Right forelimb (tissue), 1 donor: Measurements from ENCODE around the gene TEKT5.
A peak's percentile ranks its signal among the peaks of the same experiment; 100 is the strongest.

ENCODE experiments used
- DNase-seq: peaks from one replicate; pipeline ENCODE4 v3.0.0-alpha.2; 2018

The TEKT5 gene

DNA sequence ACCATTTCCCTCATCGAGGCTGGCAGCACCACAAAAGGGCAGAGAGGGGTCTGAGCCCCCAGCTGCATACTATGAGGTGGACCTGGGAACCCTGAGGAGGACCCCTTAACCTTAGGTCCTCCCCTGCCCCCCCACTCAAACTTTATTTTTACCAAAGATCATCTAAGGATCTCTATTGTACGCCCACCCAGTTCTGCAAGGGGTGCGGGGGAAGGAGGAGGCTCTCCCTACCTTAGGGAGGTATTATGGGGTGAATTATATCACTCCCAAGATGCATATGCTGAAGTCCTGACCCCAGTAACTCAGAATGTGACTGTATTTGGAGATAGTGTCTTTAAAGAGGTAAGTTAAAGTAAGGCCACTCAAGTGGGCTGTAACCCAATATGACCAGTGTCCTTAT is 87.6 kb downstream of the TEKT5 start:
- DNase-seq = no peak

DNA sequence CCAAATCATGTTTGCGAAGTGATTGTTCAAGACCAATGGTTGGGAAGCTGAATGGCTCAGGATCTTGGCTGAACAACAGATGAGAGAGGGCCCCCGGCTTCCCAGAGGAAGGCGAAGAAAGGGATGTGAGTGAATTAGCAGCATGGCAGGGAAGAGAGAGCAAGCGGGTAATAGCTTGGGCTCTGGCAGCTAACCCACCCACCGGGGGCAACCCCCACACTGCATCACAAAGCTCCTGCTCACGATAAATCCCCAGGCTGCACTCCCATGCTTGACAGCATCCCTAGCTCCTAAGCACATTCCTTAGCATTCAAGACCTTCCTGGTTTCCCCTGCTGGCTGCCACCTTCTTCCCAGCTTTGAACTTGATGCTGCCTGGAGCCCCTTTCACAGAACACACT is 88.1 kb downstream of the TEKT5 start:
- no peak for DNase-seq

DNA sequence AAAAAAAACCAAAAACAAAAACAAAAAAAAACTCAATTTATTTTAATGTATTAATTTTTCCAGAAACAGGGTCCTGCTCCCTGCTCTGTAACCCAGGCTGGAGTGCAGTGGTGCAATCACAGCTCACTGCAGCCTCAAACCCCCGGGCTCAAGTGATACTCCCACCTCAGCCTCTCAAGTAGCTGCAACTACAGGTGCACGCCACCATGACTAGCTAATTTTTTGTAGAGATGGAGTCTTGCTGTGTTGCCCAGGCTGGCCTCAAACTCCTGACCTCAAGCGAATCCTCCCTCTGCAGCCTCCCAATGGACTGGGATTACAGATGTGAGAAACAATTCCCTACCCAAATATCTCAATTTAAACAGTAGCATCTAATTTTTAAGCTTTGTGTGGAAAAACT is 89.1 kb downstream of the TEKT5 start:
- no peak for DNase-seq

DNA sequence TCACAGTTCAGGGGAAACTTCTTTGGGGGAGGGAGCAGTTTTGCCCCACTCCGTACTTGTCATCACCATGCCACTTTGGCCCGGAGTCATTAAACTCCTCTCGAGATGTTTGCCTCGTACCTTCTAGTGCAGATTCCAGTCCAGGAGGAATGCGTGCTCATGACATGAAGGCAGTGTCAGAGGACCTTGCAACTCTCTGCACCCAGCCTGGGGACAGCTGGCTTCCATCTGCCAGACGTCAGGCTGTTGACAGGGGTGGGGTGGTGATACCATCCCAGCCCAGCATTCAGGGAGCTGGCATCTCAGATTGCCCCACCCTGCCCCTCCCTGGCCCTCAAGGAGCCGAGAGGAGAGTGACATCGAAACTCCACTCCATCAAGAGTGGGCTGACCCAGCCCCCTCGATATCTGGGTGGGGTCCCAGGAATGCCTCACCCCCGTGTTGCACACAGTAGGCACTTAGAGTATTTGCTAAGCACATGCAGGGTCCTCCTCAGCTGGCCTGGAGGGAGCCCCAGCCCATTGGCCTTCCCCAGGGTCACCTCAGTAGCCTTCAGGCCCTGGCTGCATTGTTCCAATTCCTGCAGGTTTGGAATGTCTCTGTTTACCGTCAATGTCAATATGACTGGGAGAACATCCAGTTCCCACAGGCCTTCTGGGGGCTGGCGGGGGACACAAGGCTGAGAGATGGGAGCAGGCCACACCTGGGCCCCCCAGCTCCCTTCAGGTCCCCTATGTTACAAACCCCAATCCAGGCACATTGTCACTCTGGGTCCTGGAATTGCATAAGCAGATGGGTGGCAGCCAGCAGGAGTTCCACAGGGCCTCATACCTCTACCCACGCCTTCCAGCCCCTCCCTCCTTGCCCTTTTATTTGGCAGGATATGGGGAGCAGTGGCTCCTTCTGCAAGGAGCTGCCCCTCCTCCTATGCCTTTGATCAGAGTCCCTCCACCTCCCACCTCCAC is 93.0 kb downstream of the TEKT5 start:
- no peak for DNase-seq

DNA sequence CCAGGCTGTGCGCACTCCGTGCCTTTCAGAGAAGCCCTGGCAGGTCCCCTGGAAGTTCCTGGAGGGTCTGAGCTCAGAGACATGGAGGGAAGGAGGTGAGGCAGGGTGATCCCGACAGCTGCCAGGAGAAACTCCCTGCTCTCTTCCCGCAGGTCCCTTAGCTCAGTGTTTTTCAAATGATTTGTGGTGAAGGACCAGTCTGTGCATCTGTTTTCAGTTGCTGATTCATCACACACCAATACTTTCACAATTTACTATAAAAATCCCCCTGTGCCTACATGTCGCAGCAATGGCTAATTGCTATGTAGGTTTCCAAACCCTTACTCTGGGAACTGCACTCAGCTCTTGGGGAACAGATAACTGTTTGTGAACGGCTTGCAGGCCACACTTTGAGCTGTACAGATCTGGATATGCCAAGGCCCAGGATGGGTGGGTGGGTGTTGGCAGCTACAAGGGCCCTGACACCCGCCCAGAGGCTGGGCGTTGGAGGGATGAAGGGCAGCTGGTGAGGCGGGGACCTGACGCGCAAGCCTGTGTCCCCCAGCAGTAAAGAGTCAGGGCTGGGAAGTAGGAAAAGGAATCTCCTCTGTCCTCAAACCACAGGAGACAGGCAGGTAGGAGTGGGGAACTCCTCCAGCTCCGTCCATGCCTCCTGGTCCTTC is 93.8 kb downstream of the TEKT5 start:
- DNase-seq = no peak

DNA sequence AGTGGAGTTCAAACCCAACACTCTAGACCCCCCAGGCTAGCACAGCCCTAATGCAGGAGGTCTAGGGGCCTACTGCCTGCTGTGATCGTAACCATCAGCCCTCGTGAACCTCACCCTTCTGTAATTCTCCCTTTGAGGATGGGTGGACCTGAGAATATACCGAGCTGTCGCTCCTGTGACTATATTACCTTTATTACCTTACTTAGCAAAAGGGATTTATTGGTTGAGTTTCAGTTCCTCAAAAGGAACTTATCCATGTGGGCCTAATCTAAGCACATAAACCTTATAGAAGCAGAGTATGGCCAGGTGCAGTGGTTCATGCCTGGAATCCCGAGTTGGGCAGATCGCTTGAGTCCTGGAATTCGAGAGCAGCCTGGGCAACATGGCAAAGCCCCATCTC is 95.1 kb downstream of the TEKT5 start:
- DNase-seq = no peak

DNA sequence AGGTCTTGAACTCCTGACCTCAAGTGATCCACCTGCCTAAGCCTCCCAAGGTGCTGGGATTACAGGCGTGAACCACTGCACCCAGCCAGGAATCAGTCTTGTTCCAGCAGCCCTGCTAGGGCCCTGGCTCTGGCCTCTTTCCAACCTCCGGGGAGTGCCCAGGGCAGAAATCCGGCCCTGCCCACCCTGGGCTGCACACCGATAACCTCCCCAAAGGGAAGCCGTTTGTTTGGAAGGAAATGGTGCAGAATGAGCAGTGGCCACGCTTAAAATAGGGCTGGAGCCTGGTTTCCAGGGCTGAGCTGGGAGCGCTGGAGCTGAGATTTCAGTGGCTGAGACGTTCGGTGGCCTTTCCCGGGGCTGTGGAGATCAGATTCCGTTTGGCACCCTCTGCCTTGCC is 96.6 kb downstream of the TEKT5 start:
- no peak for DNase-seq

DNA sequence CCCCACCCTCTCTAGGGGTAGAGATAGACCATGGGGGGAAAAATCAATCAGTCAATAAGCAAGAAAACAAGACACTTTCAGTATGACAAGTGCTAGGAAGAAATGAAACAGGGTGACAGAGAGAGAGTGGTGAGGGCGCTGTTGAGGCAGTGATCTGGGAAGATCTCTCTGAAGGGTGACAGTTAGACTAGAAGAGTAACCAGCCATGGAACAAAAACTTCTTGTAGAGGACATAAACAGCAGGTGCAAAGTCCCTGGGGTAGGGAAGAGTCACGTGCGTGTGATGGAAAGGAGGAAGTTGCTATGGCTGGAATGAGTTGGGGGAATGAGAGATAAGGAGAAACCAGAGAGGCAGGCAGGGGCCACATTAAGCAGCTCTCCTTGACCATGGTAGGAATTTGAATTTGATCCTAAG is 97.5 kb downstream of the TEKT5 start:
- DNase-seq = no peak

DNA sequence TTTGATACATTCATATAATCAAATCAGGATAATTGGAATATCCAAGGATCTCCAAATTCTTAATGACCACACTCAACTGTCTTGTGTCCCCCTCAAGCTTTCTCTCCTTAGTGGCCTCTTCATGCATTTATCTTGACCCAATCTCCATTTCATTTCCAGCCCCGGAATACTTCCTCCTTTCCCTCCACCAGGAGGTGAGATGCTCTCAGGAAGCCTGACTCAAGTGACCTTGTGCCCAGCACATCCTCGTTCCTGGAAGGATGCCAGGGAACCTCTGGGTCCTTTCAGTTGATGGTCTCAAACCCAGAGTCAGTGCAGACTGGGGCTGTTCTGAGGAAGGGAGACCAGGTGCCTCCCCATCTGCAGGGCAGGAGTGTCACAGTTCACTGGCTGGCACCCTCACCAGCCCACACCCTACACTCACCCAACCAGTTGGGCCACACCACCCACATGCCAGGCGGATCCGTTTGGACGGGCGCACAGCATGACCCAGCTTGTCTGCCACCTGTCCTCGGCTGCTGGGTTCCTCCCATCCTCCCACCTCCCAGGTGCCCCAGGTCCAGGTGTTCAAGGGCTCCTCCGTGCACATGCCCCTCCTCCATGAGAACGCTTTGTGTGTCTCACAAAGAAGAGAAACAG is 100.3 kb downstream of the TEKT5 start:
- DNase-seq = no peak

DNA sequence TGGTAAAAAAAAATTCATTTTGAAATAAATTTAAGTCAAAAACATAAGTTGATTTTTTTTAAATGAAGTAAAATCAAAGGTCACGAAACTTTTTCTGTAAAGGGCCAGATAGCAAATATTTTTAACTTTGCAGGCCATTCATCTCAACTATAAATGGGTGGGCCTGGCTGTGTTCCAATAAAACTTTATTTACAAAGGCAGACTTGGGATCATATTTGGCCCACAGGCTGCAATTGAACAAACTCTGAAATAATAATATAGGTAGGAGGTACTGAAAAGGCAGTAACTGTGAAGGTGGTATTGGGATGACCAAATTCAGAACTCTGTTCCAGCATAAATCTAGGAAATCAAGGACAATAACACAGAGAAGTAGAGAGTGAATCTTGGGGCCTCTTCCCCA is 102.1 kb downstream of the TEKT5 start:
- DNase-seq = no peak

DNA sequence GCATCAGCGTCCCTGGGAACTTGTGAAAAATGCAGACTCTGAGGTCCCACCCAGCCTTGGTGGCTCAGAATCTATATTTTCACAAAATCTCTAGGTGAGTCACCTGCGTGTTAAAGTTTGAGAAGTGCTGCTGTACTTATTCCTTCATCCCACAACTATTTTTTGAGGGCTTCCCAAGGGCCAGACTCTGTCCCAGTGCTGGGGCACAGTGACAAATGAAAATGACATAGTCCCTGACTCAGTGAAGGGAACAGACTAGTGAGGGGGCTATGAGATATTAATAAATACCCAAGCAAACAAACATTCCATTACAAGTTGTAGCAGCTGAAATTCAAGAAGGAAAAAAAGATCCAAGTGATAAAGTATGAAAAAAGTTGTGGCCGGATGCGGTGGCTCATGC is 104.4 kb downstream of the TEKT5 start:
- no peak for DNase-seq

DNA sequence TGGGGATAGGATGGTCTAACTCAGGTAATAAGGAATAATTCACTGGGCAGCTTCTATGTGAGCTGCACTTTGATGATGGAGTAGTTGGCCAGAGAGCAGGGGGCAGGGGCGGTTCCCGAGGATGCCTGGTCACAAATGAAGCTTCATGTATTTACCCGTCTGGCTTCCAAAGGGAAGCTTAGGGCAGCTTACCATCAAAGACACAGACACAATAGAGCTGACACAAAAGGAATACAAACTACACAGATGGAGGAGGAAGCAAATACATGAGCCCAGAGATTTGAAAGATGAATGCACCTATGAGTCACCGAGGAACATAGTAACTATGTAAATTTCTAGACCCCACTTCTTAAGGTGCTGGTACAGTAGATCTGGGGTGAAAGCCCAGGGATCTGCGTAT is 105.6 kb downstream of the TEKT5 start:
- DNase-seq = no peak

DNA sequence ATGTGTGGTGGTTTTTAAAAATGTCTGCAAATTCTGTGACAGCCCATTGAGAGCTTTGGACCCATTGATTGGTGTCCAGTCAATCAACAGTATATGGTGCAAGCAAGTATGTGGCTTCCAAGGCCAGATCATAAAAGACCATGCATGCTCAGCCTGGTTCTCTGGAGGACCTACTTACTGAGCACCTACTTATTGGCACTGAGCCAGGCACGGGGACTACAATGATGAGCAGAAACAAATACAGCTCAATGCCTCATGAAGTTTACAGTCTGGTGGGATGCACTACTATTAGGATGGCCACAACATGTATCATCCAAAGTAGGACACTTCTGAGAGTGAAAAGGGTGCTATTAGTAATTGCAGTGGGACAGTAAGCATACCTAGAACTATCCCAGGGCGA is 107.1 kb downstream of the TEKT5 start:
- no peak for DNase-seq

DNA sequence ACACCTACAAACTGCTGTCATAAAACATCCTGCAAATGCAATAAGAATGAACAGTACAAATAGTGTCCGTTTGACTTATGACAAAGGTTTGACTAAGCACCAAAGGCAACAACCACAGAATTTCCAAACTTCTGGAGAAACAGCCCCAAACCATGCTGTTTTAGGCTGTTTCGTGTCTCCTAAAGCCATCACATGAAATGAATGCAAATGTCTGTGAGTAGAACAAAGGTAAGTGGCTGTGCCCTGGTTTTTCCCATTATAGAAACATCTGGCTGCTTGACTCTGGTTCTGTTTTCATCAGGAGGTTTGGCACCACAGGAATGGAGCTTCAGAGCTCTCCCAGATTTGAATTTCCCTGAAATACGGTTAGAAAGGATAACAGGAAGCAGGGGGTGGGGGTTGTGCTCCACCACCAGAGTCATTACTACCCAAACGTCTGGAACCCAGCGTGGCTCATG is 109.7 kb downstream of the TEKT5 start:
- DNase-seq = no peak

DNA sequence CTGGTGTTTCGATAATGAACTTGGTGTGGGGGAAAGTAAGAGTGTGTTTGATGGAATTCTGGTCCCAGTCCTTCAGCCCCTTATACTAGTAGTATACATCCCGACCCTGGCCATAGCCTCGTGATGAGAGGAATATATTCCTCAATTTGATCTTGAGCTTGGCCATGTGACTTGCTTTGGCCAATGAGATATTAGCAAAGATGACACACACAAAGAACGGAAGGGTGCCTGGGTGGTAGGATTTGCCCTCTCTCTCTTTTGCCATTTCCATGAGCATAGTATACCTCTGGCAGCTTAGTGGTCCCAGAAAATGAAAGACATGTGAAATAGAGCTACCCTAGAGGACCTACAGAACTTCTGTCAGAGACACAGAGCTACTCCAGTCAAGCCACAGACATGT is 111.5 kb downstream of the TEKT5 start:
- no peak for DNase-seq

DNA sequence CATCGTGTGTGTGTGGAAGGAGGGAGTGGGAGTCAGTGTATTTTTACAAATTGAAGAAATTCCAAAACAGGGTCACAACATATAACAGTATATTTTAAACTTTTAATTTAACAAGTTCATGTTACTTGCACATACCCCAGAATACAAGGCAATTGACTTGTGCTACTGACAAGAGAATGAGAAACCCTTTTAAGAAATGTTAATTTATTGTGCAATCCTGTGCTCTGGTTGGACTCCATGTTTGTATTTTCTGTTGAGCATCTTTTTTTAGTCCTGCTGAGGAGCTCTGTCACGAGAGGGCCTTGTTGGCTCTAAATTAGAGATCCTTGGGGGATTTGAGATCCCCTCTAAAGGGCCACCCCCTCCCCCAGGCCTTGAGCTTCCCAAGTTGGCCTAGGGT is 113.2 kb downstream of the TEKT5 start:
- no peak for DNase-seq

DNA sequence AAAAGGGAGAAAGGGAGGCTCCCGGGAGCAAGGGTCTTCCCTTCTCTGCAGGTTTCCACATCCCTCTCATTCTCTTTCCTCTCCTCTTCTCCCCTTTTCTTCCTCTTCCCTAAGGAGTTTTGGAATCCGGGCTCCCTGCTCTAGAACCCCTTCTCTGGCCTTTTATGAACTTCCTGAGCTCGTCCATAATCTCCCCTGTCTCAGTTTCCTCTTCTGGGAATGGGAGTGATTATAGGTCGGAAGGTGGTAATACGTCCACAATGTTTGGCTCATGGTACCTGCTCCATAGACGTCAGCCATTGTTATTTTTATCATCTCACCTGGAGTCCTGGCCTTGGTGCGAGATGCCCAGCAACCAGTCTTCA is 113.9 kb downstream of the TEKT5 start:
- no peak for DNase-seq

DNA sequence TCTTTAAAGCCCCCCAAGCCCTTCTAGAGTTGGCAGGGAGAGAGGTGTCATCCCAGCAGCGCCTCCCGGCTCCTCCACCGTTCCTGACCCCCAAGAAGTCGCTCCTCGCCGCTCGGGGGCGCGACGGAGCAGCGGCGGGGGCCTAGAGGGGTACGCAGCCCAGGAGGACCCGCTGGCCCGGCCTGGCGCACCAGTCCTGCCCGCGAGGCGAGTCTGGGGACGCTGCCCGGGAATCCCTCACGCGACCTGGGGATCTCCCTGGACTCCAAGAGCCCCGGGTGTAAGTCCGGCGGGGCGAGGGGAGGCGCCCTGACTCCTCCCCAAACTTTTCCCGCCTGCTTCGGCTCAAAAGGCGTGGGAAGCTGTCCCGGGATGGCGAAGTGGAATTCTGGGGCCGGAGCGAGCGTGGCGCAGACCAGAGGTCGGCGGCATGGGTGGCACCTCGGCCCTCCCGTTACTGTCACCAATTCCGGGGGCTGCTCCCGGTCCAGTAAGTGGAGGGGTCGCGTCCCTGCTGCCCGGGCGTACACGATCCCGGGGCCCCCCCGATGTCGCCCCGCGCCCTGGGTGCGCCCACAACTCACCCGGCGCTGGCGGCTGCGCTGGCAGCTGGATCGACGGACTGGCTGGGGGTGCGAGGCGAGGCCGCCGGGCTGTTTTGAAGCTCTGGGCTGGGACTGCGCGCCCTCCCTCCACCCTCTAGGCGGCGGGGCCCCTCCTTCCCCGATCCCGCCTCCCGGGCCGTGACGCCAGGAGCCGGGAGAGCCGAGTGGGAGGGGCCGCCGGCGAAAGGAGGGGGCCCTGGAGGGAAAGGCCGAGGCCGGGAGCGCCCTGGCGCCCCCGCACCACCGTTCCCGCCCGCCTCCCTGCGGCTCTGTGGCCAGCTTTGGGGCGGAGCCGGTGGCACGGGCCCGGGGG is 114.5 kb downstream of the TEKT5 start, which contains the start of gene EMP2:
Gene EMP2 (minus strand): TSS at position 634 of the 918 bp plus-strand sequence. CDS start 32,981 bp downstream, outside the sequence.
- DNase-seq = peak; percentile 89

DNA sequence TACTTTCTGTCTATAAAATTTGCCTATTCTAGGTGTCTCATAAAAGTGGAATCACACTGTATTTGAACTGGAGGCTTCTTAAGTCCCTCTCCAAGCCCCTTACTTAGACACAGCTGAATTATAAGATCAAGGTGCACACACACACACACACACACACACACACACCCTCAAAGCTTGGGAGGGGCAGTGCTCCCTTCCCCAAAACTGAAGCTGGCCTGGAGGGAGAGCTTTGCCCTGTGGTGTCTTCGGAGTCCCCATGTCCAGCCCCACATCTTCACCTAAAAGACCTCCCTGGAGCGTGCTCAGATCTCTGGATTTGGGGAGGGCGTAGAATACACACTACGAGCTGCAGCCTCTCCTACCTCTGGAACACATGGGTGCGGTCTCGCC is 115.2 kb downstream of the TEKT5 start:
- DNase-seq = no peak

DNA sequence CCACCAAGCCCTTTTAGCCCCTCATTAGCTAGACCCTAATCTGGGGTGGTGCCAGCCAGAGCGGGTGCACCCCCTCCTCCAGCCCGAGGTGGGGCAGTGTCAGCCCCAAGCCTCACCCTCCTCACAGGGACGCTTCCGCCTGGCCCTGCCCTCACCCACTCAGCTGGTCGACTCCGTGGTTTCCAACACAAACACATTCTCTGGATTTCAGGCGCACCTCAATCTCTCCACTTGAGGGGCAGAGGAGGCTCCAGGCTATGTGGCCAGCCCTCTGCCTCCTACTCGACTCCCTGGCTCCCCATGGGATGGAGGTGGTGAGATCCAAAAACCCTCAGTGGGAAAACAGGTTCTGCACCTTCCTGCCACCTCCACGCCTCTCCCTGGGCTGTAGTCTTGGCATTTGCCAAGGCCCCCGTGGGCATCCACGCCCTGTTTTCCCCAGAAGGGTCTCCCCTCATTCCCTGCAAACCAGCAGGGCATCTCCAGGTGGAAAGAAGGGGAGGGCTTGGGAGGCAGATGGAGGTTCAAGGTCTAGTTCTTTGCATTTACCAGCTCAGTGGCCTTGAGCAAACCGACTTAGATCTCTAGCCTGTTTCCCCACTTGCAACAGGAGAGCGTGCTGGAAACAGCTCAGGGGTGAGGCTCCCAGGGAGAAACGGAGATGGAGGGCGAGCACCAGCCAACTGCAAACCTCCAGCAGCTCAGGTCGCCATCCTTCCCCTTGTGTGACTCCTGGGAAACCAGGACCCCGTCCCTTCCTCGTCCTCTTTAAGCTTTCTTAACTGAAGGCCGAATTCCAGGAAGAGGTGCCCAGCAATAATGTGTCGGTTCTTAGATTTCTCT is 116.0 kb downstream of the TEKT5 start:
- peak; percentile 46 for DNase-seq
